Hepatocyte (in vitro differentiated cells): ENCODE measurements around the gene DNAJC2. TPM values are rescaled to one million over a fixed set of nuclear protein-coding genes. Genes with fewer than 3 reads are reported as not detected.

Experiments
- DNase-seq: peaks from one replicate; pipeline ENCODE4 v3.0.0-alpha.2; 2016; ENCODE audit warnings: low spot score
- H2AFZ ChIP-seq: fragments of 200-600 bp; sonication (generic); 2 replicates; pipeline ENCODE4 v1.6.0; 2016; ENCODE audit warnings: antibody characterized with exemption, mild to moderate bottlenecking
- H3K27ac ChIP-seq: fragments of 200-600 bp; sonication (generic); 2 replicates; pipeline ENCODE4 v1.5.1; 2016; ENCODE audit warnings: mild to moderate bottlenecking
- H3K27me3 ChIP-seq: fragments of 200-600 bp; sonication (generic); 2 replicates; pipeline ENCODE4 v1.6.1; 2016
- H3K36me3 ChIP-seq: fragments of 200-600 bp; sonication (generic); replicated peaks from 2 replicates; pipeline ENCODE4 v1.5.1; 2016; ENCODE audit warnings: low read depth; ENCODE audit not compliant: insufficient read depth
- H3K4me1 ChIP-seq: fragments of 200-600 bp; sonication (generic); 2 replicates; pipeline ENCODE4 v1.5.1; 2016; ENCODE audit warnings: mild to moderate bottlenecking, moderate library complexity; ENCODE audit not compliant: insufficient read depth
- H3K4me2 ChIP-seq: fragments of 200-600 bp; sonication (generic); 2 replicates; pipeline ENCODE4 v1.6.0; 2016
- H3K4me3 ChIP-seq: fragments of 200-600 bp; sonication (generic); 2 replicates; pipeline ENCODE4 v1.5.1; 2016; ENCODE audit warnings: mild to moderate bottlenecking
- H3K79me2 ChIP-seq: fragments of 200-600 bp; sonication (generic); 2 replicates; pipeline ENCODE4 v1.6.0; 2017; ENCODE audit warnings: mild to moderate bottlenecking
- H3K9me2 ChIP-seq: fragments of 200-600 bp; sonication (generic); replicated peaks from 2 replicates; pipeline ENCODE4 v1.6.0; 2017; ENCODE audit warnings: mild to moderate bottlenecking; ENCODE audit not compliant: insufficient read depth
- H3K9me3 ChIP-seq: fragments of 200-600 bp; sonication (generic); 2 replicates; pipeline ENCODE4 v1.5.1; 2016; ENCODE audit warnings: low read depth, mild to moderate bottlenecking
- H4K20me1 ChIP-seq: fragments of 200-600 bp; sonication (generic); 2 replicates; pipeline ENCODE4 v1.6.0; 2016; ENCODE audit warnings: mild to moderate bottlenecking; ENCODE audit not compliant: insufficient read depth, poor library complexity, severe bottlenecking
- EZH2 ChIP-seq: fragments of 200-600 bp; sonication (generic); IDR thresholded peaks from 2 replicates; pipeline ENCODE4 v1.6.1; 2016; ENCODE audit warnings: antibody characterized with exemption, mild to moderate bottlenecking, borderline replicate concordance
- EZH2phosphoT487 ChIP-seq: fragments of 200-600 bp; sonication (generic); IDR thresholded peaks from one replicate; pipeline ENCODE4 v1.6.1; 2018; ENCODE audit warnings: antibody characterized with exemption, mild to moderate bottlenecking, low read depth, moderate library complexity; ENCODE audit not compliant: unreplicated experiment, severe bottlenecking
- WGBS: methylation state at CpG from one replicate; pipeline ENCODE4 v1.1.6; 2016; ENCODE audit warnings: low lambda C conversion rate; ENCODE audit errors: missing lambda C conversion rate; 5-methylcytosine and 5-hydroxymethylcytosine counted together
- polyA plus RNA-seq: library from polyadenylated mRNA; unstranded; fragments of >200 nt; fragmentation: Nextera tagmentation; extraction: Ambion mirVana; gene quantifications from 2 replicates; pipeline ENCODE4 v1.2.1, GENCODE V29; 2016
- total RNA-seq: library from RNA; depleted of rRNA; stranded (reverse); fragments of >200 nt; gene quantifications from 2 replicates; pipeline ENCODE4 v1.2.3, GENCODE V29; 2014
- TF ChIP-seq, protein P1 (sequence below): fragments of 200-600 bp; sonication (generic); IDR thresholded peaks from 2 replicates; pipeline ENCODE4 v1.5.1; 2016; ENCODE audit warnings: antibody characterized with exemption, mild to moderate bottlenecking; ENCODE audit not compliant: poor library complexity

The DNAJC2 gene
- total and polyA plus RNA-seq, 2 experiments from 2014 or later = 24.8 to 38.2 TPM

DNA sequence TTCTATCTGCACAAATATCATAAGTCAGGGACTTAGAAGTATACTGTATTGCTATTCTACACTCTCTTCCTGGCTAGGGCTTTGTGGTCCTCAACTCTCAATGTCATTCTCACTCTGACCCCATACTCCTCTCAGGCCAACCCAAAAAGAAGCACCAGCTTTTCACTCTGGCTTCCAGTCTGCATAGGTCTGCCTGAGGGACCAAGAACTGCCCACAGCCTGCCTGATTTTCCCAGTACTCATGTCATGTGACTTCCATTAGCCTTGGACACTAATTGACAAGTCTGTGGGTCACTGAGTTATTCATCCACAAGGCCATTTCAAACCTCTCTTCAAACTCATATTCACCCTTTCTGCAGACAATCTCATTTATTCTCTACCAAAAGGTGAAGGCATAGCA lies 27.6 kb downstream of the DNAJC2 start:
- Histone ChIP-seq H3K36me3 (peaks cover 13% of the 10 kb centered on the region), H3K27ac (no peak overlapping the region)
- TF ChIP-seq EZH2phosphoT487 (no peak), EZH2 (no peak)
- TF ChIP-seq, protein P1, sequence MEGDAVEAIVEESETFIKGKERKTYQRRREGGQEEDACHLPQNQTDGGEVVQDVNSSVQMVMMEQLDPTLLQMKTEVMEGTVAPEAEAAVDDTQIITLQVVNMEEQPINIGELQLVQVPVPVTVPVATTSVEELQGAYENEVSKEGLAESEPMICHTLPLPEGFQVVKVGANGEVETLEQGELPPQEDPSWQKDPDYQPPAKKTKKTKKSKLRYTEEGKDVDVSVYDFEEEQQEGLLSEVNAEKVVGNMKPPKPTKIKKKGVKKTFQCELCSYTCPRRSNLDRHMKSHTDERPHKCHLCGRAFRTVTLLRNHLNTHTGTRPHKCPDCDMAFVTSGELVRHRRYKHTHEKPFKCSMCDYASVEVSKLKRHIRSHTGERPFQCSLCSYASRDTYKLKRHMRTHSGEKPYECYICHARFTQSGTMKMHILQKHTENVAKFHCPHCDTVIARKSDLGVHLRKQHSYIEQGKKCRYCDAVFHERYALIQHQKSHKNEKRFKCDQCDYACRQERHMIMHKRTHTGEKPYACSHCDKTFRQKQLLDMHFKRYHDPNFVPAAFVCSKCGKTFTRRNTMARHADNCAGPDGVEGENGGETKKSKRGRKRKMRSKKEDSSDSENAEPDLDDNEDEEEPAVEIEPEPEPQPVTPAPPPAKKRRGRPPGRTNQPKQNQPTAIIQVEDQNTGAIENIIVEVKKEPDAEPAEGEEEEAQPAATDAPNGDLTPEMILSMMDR = no peak

DNA sequence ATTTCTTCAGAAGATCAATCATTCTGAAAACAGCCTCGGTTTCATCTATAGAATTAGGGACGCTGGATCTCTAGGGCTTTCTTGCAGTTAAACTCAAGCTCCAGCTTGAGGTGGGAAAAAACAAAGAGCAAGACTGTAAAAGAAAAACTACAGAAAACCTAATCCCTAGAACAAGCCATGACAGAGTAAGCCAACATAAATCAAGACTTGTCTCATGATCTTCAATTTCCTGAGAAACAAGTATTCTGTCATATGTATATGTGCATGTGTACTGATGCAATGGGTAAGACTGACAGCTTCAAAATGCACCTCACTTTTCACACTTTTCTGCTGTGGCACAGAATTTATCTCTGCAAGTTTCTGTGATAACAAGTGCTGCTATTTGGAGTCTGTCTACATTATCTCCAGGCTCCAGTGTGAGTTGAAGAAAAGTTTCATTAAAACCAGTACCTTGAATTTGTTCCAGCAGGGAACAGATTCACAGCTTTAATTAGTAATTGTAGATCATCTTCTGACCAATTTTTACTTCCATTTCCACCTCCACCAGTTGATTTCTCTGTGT lies 28.1 kb downstream of the DNAJC2 start:
- Histone ChIP-seq H3K9me3 (no peaks in the 10 kb centered on the region), H3K36me3 (peaks cover 12% of the 10 kb centered on the region), H3K4me2 (no peak overlapping the region), H4K20me1 (no peaks in the 10 kb centered on the region), H3K79me2 (no peaks in the 10 kb centered on the region), H3K4me3 (no peak overlapping the region), H3K4me1 (no peaks in the 10 kb centered on the region), H2AFZ (no peak overlapping the region), H3K9me2 (no peaks in the 10 kb centered on the region), H3K27ac (no peak overlapping the region), H3K27me3 (no peaks in the 10 kb centered on the region)
- no peak for DNase-seq
- 98% methylated on average over 2 of the region's 2 CpGs for WGBS
- TF ChIP-seq EZH2phosphoT487 = no peak
- TF ChIP-seq, protein P1 = no peak

More for the DNA sequence above, 27.6 kb downstream of the DNAJC2 start:
- Histone ChIP-seq H3K27me3 (no peaks in the 10 kb centered on the region), H3K9me2 (no peaks in the 10 kb centered on the region), H3K9me3 (no peaks in the 10 kb centered on the region), H3K4me1 (no peaks in the 10 kb centered on the region), H3K79me2 (no peaks in the 10 kb centered on the region), H3K4me2 (no peak overlapping the region), H2AFZ (no peak overlapping the region), H4K20me1 (no peaks in the 10 kb centered on the region), H3K4me3 (no peak overlapping the region)
- no peak for DNase-seq

DNA sequence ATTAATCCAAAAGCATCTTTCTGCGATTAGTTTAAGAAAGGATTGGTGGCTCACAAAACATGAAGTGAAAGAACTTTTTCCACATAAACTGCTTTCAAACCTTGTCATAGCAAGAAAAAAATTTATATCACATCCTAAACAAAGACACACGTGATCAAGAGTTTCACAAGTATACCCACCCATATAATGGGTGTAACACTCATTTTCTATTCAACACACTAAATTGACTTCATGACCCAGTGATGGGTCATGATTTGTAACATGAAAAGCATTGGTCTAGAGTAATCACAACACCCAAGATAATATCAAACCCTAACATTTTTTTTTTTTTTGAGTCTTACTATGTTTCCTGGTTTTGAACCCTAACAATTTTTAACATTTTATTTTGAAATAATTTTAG lies 29.7 kb downstream of the DNAJC2 start:
- Histone ChIP-seq H3K9me2 (no peaks in the 10 kb centered on the region), H3K79me2 (no peaks in the 10 kb centered on the region), H3K9me3 (no peaks in the 10 kb centered on the region), H3K4me2 (no peak overlapping the region), H4K20me1 (no peaks in the 10 kb centered on the region), H3K4me1 (no peaks in the 10 kb centered on the region), H3K27me3 (no peaks in the 10 kb centered on the region), H3K36me3 (peaks cover 12% of the 10 kb centered on the region), H3K27ac (no peak overlapping the region), H3K4me3 (no peak overlapping the region), H2AFZ (no peak overlapping the region)
- no peak for DNase-seq
- TF ChIP-seq, protein P1 = no peak
- no peak for TF ChIP-seq EZH2
- no peak for TF ChIP-seq EZH2phosphoT487
- 97% methylated on average over 2 of the region's 2 CpGs for WGBS
